T-helper 17 cell (primary cell): ENCODE results near the gene VWF. TPM values are rescaled to one million over a fixed set of nuclear protein-coding genes. Genes with fewer than 3 reads are reported as not detected.
A peak's percentile ranks its signal among the peaks of the same experiment; 100 is the strongest.
"Not testable (repeated sequence)": the region's sequence is repeated elsewhere in the genome, so short reads cannot be mapped to it uniquely, and the experiment has no call there.

ENCODE experiments used
- ATAC-seq: fragments of 150-1000 bp; cut with Tn5 transposase; 2 replicates; pipeline ENCODE4 v1.10.0; 2021; ENCODE audit warnings: mild to moderate bottlenecking, moderate library complexity
- DNase-seq, 3 donors: peaks; one replicate each; pipeline versions ENCODE4 v3.0.0 to v3.0.0-alpha.2; 2020 to 2021
- H3K9me3 ChIP-seq: one replicate; pipeline ENCODE4 v1.7.0; 2013; ENCODE audit warnings: low read length, mild to moderate bottlenecking; ENCODE audit not compliant: control insufficient read depth, poor library complexity, severe bottlenecking
- H3K27ac Mint-ChIP-seq: one replicate; pipeline ENCODE4 v1.8.0; 2022; ENCODE audit warnings: mild to moderate bottlenecking, moderate library complexity, mixed read lengths
- H3K27me3 Mint-ChIP-seq: one replicate; pipeline ENCODE4 v1.8.0; 2022; ENCODE audit warnings: mixed read lengths
- H3K36me3 Mint-ChIP-seq: one replicate; pipeline ENCODE4 v1.8.0; 2022; ENCODE audit warnings: low read depth, mixed read lengths
- H3K4me1 Mint-ChIP-seq: one replicate; pipeline ENCODE4 v1.8.0; 2022; ENCODE audit warnings: mild to moderate bottlenecking, mixed read lengths
- H3K4me3 Mint-ChIP-seq: one replicate; pipeline ENCODE4 v1.8.0; 2022; ENCODE audit warnings: mild to moderate bottlenecking, moderate library complexity, mixed read lengths
- total RNA-seq, 4 donors: library from RNA in 2 of 4; stranded (reverse) in 2 of 4; gene quantifications; one replicate each; pipeline ENCODE4 v1.2.3 and lab custom pipeline; 2022 to 2026

VWF gene
- total RNA-seq, 2 donors from 2014 or later = 0.55 to 4.1 TPM

DNA sequence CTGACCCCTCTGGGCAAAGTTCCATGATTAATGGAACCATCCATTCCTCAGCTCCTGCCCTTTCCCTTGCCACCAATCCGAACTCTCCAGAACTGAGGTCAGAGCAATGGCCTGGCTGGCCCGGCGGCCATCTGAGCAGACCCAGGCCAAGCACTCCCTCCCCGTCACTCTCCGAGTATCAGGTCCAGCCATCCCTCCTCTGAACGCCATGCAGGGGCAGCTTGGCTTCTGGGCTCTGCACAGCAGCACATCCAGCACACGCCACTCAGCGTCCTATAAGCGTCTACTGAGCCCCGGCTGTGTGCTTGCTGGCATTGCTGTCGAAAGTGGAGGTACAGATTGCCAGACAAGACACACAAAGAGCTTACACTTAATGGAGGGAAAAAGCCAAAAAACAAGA is 34.3 kb upstream of the VWF start:
- Mint-ChIP-seq H3K36me3 (peaks cover 2% of the 10 kb centered on the region), H3K4me1 (peaks cover 10% of the 10 kb centered on the region), H3K27ac (no peak overlapping the region), H3K27me3 (peaks cover 23% of the 10 kb centered on the region), H3K4me3 (no peak overlapping the region)
- H3K9me3 ChIP-seq = no peaks in the 10 kb centered on the region
- DNase-seq (no peak), ATAC-seq (no peak)

GRCh38 chr12:6158255-6158654 is 33.8 kb upstream of the VWF start:
- H3K4me3 Mint-ChIP-seq = no peak overlapping the region
- ATAC-seq (no peak), DNase-seq (no peak)
- no peak overlapping the region for H3K27ac Mint-ChIP-seq
- H3K9me3 ChIP-seq = no peaks in the 10 kb centered on the region
- H3K27me3 Mint-ChIP-seq = peaks cover 23% of the 10 kb centered on the region
- peaks cover 10% of the 10 kb centered on the region for H3K4me1 Mint-ChIP-seq
- H3K36me3 Mint-ChIP-seq = peaks cover 2% of the 10 kb centered on the region

DNA sequence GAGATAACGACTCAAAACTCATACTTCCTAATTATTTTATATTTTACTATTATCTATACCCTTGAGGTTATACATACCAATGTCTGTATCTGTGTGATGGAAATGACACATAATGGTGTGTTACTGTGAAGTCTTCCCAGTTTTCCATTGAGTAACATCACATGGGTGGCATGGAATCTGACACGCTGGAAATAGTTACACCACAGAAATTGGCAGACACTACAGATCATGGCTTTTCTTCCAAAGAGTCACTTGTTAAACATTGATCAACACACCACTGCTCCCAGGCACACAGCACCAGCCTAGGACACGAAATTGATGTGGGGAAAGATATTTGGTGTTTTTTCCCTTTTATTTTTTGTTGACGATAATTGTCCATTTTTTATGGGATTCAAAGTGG is 33.0 kb upstream of the VWF start:
- no peak overlapping the region for H3K27ac Mint-ChIP-seq
- no peak for ATAC-seq
- peaks cover 23% of the 10 kb centered on the region for H3K27me3 Mint-ChIP-seq
- no peak for DNase-seq
- H3K9me3 ChIP-seq = no peaks in the 10 kb centered on the region
- H3K4me3 Mint-ChIP-seq = no peak overlapping the region
- H3K36me3 Mint-ChIP-seq = peaks cover 2% of the 10 kb centered on the region
- H3K4me1 Mint-ChIP-seq = peaks cover 10% of the 10 kb centered on the region

- Mint-ChIP-seq H3K27me3 (peaks cover 6% of the 10 kb centered on the region), H3K4me3 (no peak overlapping the region), H3K27ac (no peak overlapping the region), H3K36me3 (peaks cover 2% of the 10 kb centered on the region), H3K4me1 (peaks cover 7% of the 10 kb centered on the region)
- ATAC-seq = no peak
- DNase-seq = no peak
- no peaks in the 10 kb centered on the region for H3K9me3 ChIP-seq
These were observed 30.4 kb upstream of the VWF start for GRCh38 chr12:6154730-6155459.

GRCh38 chr12:6148722-6149121 is 24.3 kb upstream of the VWF start:
- peaks cover 18% of the 10 kb centered on the region for H3K27me3 Mint-ChIP-seq
- H3K4me3 Mint-ChIP-seq, DNase-seq, H3K4me1 Mint-ChIP-seq, H3K36me3 Mint-ChIP-seq, H3K9me3 ChIP-seq, H3K27ac Mint-ChIP-seq, ATAC-seq: not testable (repeated sequence)

- Mint-ChIP-seq H3K4me1 (peaks cover 5% of the 10 kb centered on the region), H3K27me3 (peaks cover 18% of the 10 kb centered on the region), H3K27ac (no peak overlapping the region), H3K36me3 (no peaks in the 10 kb centered on the region), H3K4me3 (no peak overlapping the region)
- no peaks in the 10 kb centered on the region for H3K9me3 ChIP-seq
- ATAC-seq (no peak), DNase-seq (no peak)
These were observed 23.6 kb upstream of the VWF start for GRCh38 chr12:6148061-6148460.

- no peaks in the 10 kb centered on the region for H3K36me3 Mint-ChIP-seq
- H3K9me3 ChIP-seq = no peaks in the 10 kb centered on the region
- no peak overlapping the region for H3K27ac Mint-ChIP-seq
- ATAC-seq = no peak
- DNase-seq = no peak
- H3K27me3 Mint-ChIP-seq = peaks cover 18% of the 10 kb centered on the region
- no peak overlapping the region for H3K4me3 Mint-ChIP-seq
- peaks cover 5% of the 10 kb centered on the region for H3K4me1 Mint-ChIP-seq
These were observed 22.5 kb upstream of the VWF start for GRCh38 chr12:6146951-6147350.

- no peak for ATAC-seq
- H3K27me3 Mint-ChIP-seq = peaks cover 18% of the 10 kb centered on the region
- no peaks in the 10 kb centered on the region for H3K36me3 Mint-ChIP-seq
- DNase-seq = no peak
- H3K4me3 Mint-ChIP-seq = no peak overlapping the region
- H3K27ac Mint-ChIP-seq = no peak overlapping the region
- H3K4me1 Mint-ChIP-seq = peaks cover 7% of the 10 kb centered on the region
- no peaks in the 10 kb centered on the region for H3K9me3 ChIP-seq
These were observed 22.0 kb upstream of the VWF start for GRCh38 chr12:6146509-6146908.

GRCh38 chr12:6145564-6145963 is 21.1 kb upstream of the VWF start:
- DNase-seq = no peak
- peaks cover 17% of the 10 kb centered on the region for H3K4me1 Mint-ChIP-seq
- no peak overlapping the region for H3K27ac Mint-ChIP-seq
- H3K9me3 ChIP-seq = no peaks in the 10 kb centered on the region
- peaks cover 18% of the 10 kb centered on the region for H3K27me3 Mint-ChIP-seq
- H3K36me3 Mint-ChIP-seq = no peaks in the 10 kb centered on the region
- no peak for ATAC-seq
- no peak overlapping the region for H3K4me3 Mint-ChIP-seq

DNA sequence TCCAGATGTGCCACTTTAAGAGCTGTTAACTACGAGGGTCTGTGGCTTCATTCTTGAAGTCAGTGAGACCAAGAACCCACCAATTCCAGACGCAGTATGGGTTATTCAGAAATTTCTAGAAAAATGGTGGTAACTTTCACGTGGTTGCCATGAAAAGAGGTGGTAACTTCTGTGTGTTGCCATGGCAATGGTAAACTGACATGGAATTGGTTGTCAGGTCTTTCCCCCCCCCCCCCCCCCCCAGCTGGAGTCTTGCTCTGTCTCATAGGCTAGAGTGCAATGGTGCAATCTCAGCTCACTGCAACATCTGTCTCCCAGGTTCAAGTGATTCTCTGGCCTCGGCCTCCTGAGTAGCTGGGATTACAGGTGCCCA is 18.8 kb upstream of the VWF start:
- Mint-ChIP-seq H3K4me1 (peaks cover 22% of the 10 kb centered on the region), H3K27me3 (peaks cover 18% of the 10 kb centered on the region), H3K27ac (no peak overlapping the region), H3K36me3 (no peaks in the 10 kb centered on the region), H3K4me3 (no peak overlapping the region)
- no peaks in the 10 kb centered on the region for H3K9me3 ChIP-seq
- ATAC-seq = no peak
- no peak for DNase-seq

DNA sequence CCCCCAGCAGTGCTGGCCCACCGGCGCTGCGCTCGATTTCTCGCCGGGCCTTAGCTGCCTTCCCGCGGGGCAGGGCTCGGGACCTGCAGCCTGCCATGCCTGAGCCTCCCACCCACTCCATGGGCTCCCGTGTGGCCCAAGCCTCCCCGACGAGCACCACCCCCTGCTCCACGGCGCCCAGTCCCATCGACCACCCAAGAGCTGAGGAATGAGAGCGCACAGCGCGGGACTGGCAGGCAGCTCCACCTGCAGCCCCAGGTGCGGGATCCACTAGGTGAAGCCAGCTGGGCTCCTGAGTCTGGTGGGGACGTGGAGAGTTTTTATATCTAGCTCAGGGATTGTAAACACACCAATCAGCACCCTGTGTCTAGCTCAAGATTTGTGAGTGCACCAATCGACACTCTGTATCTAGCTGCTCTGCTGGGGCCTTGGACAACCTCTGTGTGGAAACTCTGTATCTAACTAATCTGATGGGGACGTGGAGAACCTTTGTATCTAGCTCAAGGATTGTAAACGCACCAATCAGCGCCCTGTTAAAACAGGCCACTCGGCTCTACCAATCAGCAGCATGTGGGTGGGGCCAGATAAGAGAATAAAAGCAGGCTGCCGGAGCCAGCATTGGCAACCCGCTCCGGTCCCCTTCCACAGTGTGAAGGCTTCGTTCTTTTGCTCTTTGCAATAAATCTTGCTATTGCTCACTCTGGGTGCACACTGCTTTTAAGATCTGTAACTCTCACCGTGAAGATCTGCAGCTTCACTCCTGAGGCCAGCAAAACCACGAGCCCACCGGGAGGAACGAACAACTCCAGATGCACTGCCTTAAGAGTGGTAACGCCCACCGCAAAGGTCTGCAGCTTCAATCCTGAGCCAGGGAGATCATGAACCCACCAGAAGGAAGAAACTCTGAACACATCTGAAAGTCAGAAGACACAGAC is 18.2 kb upstream of the VWF start:
- H3K4me3 Mint-ChIP-seq = not testable (repeated sequence)

GRCh38 chr12:6141731-6142367 is 17.4 kb upstream of the VWF start:
- not testable (repeated sequence) for ATAC-seq, DNase-seq, H3K4me3 Mint-ChIP-seq, H3K9me3 ChIP-seq, H3K36me3 Mint-ChIP-seq
- Mint-ChIP-seq H3K27ac (peak overlapping the region; percentile 76), H3K4me1 (peaks cover 22% of the 10 kb centered on the region), H3K27me3 (peaks cover 11% of the 10 kb centered on the region)

More for the DNA sequence above, 18.2 kb upstream of the VWF start:
- ATAC-seq, H3K27ac Mint-ChIP-seq, H3K9me3 ChIP-seq, H3K36me3 Mint-ChIP-seq, DNase-seq: not testable (repeated sequence)
- Mint-ChIP-seq H3K27me3 (peaks cover 12% of the 10 kb centered on the region), H3K4me1 (peaks cover 22% of the 10 kb centered on the region)
